ENCODE measurements around the gene IKZF4. TPM values are rescaled to one million over a fixed set of nuclear protein-coding genes. Genes with fewer than 3 reads are reported as not detected.
"Not testable (repeated sequence)": the region's sequence is repeated elsewhere in the genome, so short reads cannot be mapped to it uniquely, and the experiment has no call there.

IKZF4 gene
- total and polyA plus RNA-seq, 3 donors from 2014 or later: 10.7 to 17.7 (median 13.9) TPM

GRCh38 chr12:55973599-55974307 is 47.1 kb upstream of the IKZF4 start, which contains the start of gene RAB5B:
Gene RAB5B (plus strand): TSS chr12:55974078. CDS start chr12:55986961, 12,883 bp downstream.
- intact Hi-C loops (cut with DNase I; ENCODE audit: low total_unique reads): no loop called here
- peaks cover 32% of the 10 kb centered on the region for H3K4me1 ChIP-seq
- WGBS, 2 donors: 0% methylated on average over 36 to 39 of the region's 39 CpGs
- DNase-seq: peak; percentile 100
- peak within 1 kb of the TSS; percentile 95 to 100 for H3K4me3 ChIP-seq
- H3K27ac ChIP-seq: peak within 1 kb of the TSS; percentile 97 to 99
- H3K36me3 ChIP-seq (ENCODE audit: low read depth, missing control alignments): no peaks in the 10 kb centered on the region
- no peaks in the 10 kb centered on the region for H3K27me3 ChIP-seq
- TF ChIP-seq POLR2A (IDR thresholded peaks at IDR 0.05): peak; percentile 93
- peak; percentile 25 to 65 (median 46) for TF ChIP-seq CTCF (IDR thresholded peaks at IDR 0.05)
- no peaks in the 10 kb centered on the region for H3K9me3 ChIP-seq

- 0% methylated on average over 15 of the region's 15 CpGs for WGBS, 2 donors
- H3K27ac ChIP-seq: peak overlapping the region; percentile 97 to 99
- peaks cover 32% of the 10 kb centered on the region for H3K4me1 ChIP-seq
- peak; percentile 43 for DNase-seq
- no peaks in the 10 kb centered on the region for H3K27me3 ChIP-seq
- TF ChIP-seq POLR2A (IDR thresholded peaks at IDR 0.05) (no peak), CTCF (IDR thresholded peaks at IDR 0.05) (no peak)
- H3K36me3 ChIP-seq (ENCODE audit: low read depth, missing control alignments): no peaks in the 10 kb centered on the region
- H3K9me3 ChIP-seq: no peaks in the 10 kb centered on the region
- intact Hi-C loops (cut with DNase I; ENCODE audit: low total_unique reads): no loop called here
- H3K4me3 ChIP-seq: peak overlapping the region; percentile 95 to 100
Measured at GRCh38 chr12:55974308-55974730, 46.5 kb upstream of the IKZF4 start.

GRCh38 chr12:55978393-55978792 is 42.5 kb upstream of the IKZF4 start:
- Histone ChIP-seq H3K27ac (no peak overlapping the region), H3K9me3 (no peaks in the 10 kb centered on the region), H3K4me1 (peaks cover 29% of the 10 kb centered on the region), H3K27me3 (no peaks in the 10 kb centered on the region), H3K36me3 (ENCODE audit: low read depth, missing control alignments) (no peaks in the 10 kb centered on the region), H3K4me3 (no peak overlapping the region)
- 95 to 99% methylated on average over 7 of the region's 7 CpGs for WGBS, 2 donors
- TF ChIP-seq CTCF (IDR thresholded peaks at IDR 0.05) (no peak), POLR2A (IDR thresholded peaks at IDR 0.05) (no peak)
- intact Hi-C loops (cut with DNase I; ENCODE audit: low total_unique reads): no loop called here
- DNase-seq: no peak

- Histone ChIP-seq H3K4me3 (no peak overlapping the region), H3K4me1 (peaks cover 29% of the 10 kb centered on the region), H3K27ac (no peak overlapping the region), H3K36me3 (ENCODE audit: low read depth, missing control alignments) (no peaks in the 10 kb centered on the region), H3K9me3 (no peaks in the 10 kb centered on the region), H3K27me3 (no peaks in the 10 kb centered on the region)
- 80% methylated on average over 3 of the region's 3 CpGs for WGBS, 2 donors
- DNase-seq: no peak
- no peak for TF ChIP-seq POLR2A (IDR thresholded peaks at IDR 0.05)
- no peak for TF ChIP-seq CTCF (IDR thresholded peaks at IDR 0.05)
- intact Hi-C loops (cut with DNase I; ENCODE audit: low total_unique reads): no loop called here
Measured at GRCh38 chr12:55979069-55979468, 41.8 kb upstream of the IKZF4 start.

- H3K9me3 ChIP-seq; DNase-seq; H3K4me3 ChIP-seq; H3K27me3 ChIP-seq; H3K36me3 ChIP-seq (ENCODE audit: low read depth, missing control alignments); H3K27ac ChIP-seq; intact Hi-C loops (cut with DNase I; ENCODE audit: low total_unique reads): not testable (repeated sequence)
- peaks cover 20% of the 10 kb centered on the region for H3K4me1 ChIP-seq
- WGBS, 2 donors: 82% methylated on average over 5 of the region's 5 CpGs
Measured at GRCh38 chr12:55981882-55982281, 39.0 kb upstream of the IKZF4 start.
